Retinal pigment epithelial cell (primary cell): Measurements from ENCODE around the gene ACOX3.

Experiments
- DNase-seq: peaks from one replicate; pipeline ENCODE4 v3.0.0-alpha.2; 2010; ENCODE audit warnings: low read depth
- H3K4me3 ChIP-seq: 2 replicates; pipeline ENCODE4 v1.5.1; 2011; ENCODE audit warnings: mild to moderate bottlenecking, low read length, control low read depth, moderate library complexity
- CTCF ChIP-seq: conservative IDR thresholded peaks from 2 replicates; pipeline ENCODE4 v1.5.1; 2011; ENCODE audit warnings: low read depth, low read length, control low read depth, inconsistent platforms

ACOX3 gene

DNA sequence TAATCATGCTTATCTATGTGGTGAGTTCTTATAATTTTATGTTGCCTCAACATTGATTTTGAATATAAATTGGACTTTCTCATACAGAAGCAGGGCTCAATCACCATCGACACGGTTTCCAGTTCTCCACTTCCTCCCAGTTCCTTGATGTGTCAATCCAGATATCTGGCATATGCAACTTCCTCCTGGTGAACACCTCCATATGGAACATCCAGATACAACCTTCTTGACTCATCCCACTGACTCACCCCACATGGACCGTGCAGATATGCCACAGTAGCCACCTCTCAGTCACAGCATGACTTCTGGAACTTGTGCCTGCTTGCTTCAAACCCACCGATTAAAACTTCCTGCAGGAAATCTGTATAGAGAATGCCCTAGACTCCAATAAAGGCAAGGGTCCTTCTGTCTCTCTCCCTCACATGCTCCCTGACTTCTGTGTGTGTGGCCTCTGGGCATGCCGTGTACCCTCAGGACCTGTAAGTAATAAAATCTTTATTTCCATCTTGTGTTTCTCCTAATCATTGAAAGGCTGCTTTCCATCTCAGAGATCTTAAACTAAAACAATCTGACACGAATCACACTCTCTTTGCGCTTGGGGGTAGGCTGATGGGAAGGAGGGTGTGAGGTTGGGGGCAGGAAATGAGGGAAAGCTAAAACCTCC lies 104.0 kb downstream of the ACOX3 start:
- no peak overlapping the region for H3K4me3 ChIP-seq
- DNase-seq: no peak
- TF ChIP-seq CTCF: no peak

DNA sequence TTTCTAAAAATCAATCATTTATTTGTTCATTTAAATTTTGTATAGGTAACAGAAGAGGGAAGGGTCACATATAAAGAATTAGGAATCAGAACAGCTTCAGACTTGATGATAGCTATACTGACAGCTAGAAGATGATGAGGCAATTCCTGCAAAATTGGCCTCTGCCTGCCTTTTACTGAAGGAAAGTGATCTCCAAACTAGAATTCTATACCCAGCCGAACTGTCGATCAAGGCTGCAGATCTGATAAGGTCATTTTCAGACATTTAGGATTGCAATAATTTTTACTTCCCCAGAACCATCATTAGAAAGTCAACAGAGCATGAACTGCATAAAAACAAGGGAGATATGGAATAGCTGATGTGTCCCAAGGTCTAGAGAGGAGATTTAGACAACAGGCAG lies 104.7 kb downstream of the ACOX3 start:
- no peak for TF ChIP-seq CTCF
- DNase-seq: no peak
- H3K4me3 ChIP-seq: no peak overlapping the region

DNA sequence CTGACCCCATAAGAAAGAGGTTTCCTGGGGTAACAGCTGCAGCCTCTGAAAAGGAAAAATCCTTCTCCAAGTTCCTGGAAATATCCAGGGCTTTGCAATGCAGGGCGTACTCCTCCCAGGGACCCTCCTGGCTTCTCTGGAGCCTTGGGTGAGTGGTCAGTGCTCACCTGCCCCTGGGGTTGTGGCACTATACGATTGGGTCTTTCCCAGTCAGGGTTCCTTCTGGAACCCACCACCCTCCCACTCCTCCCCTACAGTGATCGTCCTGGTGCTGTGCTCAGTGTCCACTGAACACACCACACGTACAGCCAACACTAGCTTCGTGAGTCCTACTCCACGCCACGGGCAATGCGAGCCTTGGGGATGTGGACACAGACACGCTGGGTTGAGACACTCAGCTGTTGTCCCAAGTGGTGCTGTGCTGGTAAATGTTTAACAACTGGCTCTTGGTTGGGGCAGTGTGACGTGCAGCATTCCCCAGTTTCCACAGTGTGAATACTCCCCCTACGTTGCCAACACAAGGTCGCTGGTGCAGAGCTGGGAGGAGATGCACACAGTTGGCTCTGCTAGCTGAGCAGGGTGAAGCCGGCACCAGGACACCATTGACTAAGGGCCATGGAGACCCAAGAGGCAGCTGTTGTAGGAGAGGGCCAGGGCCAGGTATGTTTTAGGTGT lies 105.6 kb downstream of the ACOX3 start:
- no peak for TF ChIP-seq CTCF
- DNase-seq: no peak
- H3K4me3 ChIP-seq: no peak overlapping the region

DNA sequence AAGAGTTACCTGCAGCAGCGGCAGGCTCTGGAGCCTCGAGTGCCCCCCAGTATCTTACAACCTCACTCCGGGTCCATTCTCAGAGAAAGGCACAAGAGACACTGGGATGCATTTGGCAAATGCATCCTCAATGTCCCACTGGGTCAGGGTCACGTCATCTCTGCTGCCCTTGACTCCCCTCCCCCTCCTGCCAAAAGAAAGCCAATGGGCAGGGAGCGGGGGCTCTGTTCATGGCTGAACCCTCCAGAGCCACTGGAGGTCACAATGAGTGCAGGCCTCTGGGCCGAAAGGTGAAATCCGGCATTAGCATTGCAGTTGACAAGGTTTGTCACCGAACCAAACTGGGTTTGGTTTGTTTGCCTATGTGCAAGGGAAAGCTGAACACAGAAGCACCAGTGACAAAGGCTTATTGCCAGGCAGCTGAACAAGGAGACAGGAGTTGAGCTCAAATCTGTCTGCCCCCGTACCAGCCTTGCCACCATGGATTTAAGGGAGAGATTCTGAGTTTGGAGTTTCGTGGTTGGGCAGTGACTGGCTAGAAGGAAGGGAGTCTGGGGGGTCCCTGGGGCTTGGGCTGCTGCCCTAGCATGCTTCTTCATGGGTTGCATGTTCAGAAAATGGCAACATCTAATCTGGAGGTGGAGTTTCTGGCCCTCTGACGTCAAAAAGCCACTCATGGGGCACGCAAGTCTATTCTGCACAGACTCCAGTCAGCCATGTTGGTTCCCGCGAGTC lies 106.6 kb downstream of the ACOX3 start:
- no peak for TF ChIP-seq CTCF
- no peak overlapping the region for H3K4me3 ChIP-seq
- DNase-seq: no peak

- DNase-seq: no peak
- H3K4me3 ChIP-seq: no peak overlapping the region
- no peak for TF ChIP-seq CTCF
Observed at GRCh38 chr4:8332891-8333331, 107.6 kb downstream of the ACOX3 start.

DNA sequence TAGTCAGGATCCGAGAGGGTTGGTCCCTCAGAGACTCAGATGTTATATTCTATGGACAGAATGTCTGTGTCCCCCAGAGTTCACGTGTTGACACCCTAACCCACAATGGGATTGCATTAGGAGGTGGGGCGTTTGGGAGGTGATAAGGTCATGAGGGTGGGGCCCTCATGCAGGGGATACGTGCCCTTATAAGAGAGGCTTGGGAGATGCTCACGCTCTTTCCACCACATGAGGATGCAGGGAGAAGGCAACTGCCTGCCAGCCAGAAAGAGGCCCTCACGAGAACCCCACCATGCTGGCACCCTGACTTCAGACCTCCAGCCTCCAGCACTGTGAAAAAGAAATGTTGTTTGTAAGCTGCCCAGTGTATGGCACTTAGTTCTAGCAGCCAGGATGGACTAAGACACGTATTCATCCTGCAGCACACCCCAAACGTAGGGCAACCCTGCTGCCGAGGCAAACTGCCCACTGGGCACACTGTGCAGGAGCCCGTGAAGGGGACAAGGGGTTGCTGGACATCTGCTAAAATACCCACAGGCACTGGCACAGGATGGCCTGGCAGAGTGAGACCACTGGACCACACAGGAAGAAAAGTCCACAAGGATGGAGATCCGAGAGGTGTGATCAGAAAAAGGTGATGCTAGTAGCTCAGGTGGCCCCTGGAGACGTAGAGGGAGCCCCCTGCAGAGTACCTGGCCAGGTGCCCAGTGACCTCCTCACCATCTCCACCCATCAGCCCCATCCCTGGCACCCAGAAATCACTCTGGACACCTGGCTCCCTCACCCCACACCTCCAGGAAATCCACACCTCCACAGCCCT lies 108.3 kb downstream of the ACOX3 start:
- no peak overlapping the region for H3K4me3 ChIP-seq
- no peak for TF ChIP-seq CTCF
- no peak for DNase-seq
